D721Med (cell line): ENCODE data around the gene CRYBG2.

Experiments
- DNase-seq: peaks from one replicate; pipeline ENCODE4 v3.0.0; 2011; ENCODE audit warnings: low spot score; ENCODE audit not compliant: insufficient read length
- FAIRE-seq: peaks from 2 replicates; lab custom pipeline; 2011; peaks lifted over from hg19 to GRCh38; lab: Jason Lieb, UNC
- TF ChIP-seq, protein P1 (sequence below): IDR thresholded peaks from 2 replicates; pipeline ENCODE4 v1.5.1; 2012; ENCODE audit warnings: mild to moderate bottlenecking, control low read depth; ENCODE audit not compliant: insufficient read depth; ENCODE audit errors: missing control alignments

CRYBG2 gene

DNA sequence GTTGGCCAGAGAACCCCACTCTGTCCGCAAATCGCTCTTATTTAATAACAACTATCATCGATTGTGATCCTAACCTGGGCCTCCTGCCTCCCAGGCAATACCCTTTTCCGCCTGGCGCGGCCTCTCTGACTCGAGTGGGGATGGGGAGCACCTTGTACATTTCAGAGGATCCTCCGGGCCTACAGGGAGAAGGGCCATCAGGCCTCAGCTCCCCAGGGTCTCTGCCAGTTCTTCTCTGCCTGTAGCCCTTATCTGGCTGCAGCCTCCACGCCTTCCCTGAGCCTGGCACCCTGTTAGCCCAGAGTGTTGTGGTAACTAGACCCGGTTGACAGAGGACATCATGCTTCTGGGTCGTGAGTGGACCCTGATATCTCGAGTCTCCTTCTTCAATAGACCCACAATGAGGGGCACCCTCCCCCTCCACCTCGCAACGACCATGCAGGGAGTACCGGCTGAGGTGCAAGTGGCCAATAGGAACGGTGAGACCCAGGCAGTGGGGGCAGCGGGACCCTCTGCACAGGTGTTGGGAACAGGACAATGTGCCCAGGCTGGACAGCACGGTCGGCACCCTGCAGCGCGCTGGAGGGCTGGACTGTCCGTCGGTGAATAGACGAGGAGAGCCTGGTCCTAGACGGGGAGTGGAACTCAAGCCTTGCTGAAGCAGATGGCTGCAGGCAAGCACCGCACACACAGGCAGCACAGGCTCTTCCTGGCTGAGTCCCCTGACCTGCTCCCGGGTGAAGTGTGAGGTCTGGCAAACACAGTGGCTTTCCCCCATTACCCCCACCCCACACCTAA, 7.1 kb upstream of the CRYBG2 start:
- TF ChIP-seq, protein P1, sequence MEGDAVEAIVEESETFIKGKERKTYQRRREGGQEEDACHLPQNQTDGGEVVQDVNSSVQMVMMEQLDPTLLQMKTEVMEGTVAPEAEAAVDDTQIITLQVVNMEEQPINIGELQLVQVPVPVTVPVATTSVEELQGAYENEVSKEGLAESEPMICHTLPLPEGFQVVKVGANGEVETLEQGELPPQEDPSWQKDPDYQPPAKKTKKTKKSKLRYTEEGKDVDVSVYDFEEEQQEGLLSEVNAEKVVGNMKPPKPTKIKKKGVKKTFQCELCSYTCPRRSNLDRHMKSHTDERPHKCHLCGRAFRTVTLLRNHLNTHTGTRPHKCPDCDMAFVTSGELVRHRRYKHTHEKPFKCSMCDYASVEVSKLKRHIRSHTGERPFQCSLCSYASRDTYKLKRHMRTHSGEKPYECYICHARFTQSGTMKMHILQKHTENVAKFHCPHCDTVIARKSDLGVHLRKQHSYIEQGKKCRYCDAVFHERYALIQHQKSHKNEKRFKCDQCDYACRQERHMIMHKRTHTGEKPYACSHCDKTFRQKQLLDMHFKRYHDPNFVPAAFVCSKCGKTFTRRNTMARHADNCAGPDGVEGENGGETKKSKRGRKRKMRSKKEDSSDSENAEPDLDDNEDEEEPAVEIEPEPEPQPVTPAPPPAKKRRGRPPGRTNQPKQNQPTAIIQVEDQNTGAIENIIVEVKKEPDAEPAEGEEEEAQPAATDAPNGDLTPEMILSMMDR: no peak
- DNase-seq (no peak), FAIRE-seq (no peak)

DNA sequence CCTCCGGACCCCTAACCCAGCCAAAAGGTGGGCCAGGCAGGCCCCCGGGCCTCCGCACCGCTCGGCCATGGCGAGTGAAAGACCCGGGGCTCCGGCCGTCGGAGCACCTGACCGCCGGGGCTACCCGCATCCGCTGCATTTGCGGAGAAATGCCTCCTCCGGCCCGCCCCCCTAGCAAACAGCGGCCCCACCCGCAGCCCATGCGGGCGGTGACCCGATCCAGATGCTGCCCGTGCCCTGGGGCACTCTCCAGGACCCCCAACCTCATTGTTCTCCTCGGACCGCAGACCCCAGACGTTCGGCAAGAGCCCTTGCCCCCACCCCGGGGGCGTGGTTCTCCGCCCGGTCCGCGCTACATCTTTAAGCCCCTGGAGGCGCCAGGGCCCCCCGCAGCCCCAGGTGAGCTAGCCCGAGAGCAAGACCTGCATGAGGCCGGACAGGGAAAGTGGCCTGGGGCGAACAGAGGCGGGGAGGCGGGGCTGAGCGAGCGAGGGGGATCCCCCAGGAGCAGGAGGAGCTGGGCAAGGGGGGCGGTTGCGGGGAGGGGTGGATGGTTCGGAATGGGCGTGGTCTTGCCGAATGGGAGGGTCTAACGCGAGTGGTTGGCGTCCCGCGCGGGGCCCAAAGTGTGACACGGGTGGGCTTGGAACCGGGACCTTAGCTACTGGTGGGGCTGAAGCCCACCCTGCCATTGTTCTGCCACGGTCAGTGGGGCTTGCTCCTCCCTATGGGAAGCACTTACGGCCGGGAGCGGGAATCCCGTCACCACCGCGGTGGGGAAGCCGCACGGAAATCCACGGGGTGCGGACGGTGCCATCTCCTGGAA, 6.3 kb upstream of the CRYBG2 start:
- TF ChIP-seq, protein P1: no peak
- FAIRE-seq: no peak
- no peak for DNase-seq

DNA sequence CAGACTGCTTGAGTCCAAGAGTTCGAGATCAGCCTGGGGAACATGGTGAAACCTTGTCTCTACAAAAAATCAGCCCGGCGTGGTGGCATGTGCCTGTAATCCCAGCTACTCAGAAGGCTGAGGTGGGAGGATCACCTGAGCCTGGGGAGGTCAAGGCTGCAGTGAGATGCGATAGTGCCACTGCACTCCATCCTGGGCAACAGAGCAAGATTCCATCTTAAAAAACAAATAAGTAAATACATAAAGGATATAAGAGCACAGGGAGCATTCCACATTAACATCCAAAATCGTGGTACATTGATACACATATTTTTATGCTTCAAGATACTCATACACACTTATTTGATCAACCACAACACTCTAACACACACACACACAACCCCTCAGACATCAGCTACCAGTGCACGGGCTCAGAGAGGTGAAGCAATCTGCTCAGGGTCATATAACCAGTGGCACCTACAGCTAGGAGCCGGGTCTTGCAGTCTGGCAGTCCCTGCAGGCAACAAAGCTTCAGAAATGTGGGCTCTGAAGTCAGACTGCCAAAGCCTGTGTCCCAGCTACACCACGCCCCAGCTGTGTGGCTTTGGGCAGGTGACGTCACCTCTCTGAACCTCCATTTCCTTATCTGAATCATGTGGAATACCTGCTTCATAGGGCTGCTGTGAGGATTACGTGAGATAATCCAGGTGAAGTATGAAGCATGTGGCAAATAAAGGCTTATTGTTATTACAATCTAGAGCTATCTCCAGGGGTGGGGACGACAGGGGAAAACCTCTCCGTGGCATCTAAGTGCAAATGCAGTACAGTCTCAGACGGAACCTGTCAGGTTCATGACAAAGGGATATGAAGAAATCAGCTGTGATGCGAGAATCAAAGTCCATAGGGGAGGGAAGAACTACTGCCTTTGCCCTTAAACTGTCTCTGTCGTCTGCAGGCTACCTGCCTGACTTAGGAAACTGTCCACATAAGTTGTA, 4.8 kb upstream of the CRYBG2 start:
- DNase-seq: no peak
- TF ChIP-seq, protein P1: no peak
- FAIRE-seq: no peak

DNA sequence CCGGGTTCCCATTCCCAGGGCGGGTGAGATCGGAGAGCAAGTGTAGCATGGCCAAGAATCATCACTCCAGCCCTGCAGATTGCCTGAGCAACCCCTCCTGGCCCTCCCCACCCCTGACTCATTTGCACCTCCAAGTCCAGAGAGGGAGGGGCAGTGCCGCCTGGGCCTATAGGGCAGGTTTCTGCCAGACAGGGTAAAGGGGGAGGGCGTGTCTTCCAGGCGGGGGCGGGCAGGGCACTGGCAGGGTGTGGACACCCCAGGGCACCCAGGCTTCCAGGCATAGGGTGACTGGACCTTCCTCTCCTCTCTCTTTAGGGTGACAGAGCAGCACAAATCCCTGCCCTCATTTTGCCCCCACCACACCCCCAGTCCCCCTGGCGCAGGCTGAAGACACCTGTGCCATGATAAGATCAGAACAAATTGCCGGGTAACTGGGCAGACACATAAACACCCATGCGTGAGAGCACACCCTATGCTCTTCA, 3.2 kb upstream of the CRYBG2 start:
- FAIRE-seq: no peak
- no peak for DNase-seq
- TF ChIP-seq, protein P1: no peak

DNA sequence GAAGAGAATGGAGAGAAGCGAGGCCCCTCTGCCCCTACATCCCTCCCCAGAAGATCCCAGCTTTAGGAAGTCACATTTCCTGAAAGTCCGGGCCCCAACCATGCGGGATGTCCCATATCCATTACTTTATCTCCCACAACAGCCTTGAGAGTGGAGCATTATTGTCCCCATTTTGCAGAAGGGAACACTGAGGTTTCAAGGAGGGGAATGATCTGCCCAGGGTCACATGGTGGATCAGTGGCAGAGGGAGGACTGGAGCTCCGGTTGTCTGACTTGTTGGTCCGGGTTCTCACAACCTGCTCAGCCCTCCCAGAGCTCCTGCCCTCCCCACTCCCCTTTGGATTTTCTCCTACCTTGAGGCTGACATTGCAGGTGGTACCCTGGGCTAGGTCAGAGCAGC, 2.2 kb upstream of the CRYBG2 start:
- FAIRE-seq (no peak), DNase-seq (no peak)
- TF ChIP-seq, protein P1: no peak

DNA sequence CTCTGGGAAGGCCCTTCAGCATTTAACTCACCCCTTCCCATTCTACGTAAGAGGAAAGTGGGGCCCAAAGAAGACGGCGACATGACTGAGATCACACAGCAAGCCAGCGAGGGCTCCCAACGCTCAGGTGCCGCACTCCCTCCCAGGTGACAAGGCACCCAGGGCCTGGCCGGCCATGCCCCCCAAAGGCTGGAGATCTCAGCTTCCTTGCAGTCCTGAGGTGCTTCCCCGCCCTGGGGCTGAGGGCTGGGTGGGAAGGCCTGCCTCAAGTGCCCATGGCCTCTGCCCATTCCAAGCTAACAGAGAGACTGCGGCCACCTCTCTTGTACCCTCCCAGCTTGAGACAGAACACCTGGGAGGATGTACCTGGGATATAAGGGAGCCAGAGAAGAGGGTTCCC, 1.0 kb upstream of the CRYBG2 start:
- TF ChIP-seq, protein P1: no peak
- no peak for FAIRE-seq
- DNase-seq: no peak
